Neural cell (in vitro differentiated cells): ENCODE data around the gene LPA. TPM values are rescaled to one million over a fixed set of nuclear protein-coding genes. Genes with fewer than 3 reads are reported as not detected.
"Not testable (repeated sequence)": the region's sequence is repeated elsewhere in the genome, so short reads cannot be mapped to it uniquely, and the experiment has no call there.

Source experiments
- H2AFZ ChIP-seq: fragments of 200-600, 300-800 bp; sonication (generic), shearing (Covaris generic); 2 replicates; pipeline ENCODE4 v1.6.0; 2014; ENCODE audit warnings: low read depth, mild to moderate bottlenecking, antibody characterized with exemption, low read length, moderate library complexity
- H3F3A ChIP-seq: fragments of 200-600 bp; shearing (Covaris generic); 2 replicates; pipeline ENCODE4 v1.6.1; 2016; ENCODE audit warnings: mild to moderate bottlenecking, moderate library complexity, mixed read lengths, antibody characterized with exemption, low read length; ENCODE audit not compliant: insufficient read depth, poor library complexity, severe bottlenecking
- H3K27ac ChIP-seq: fragments of 200-600, 300-800 bp; sonication (generic), shearing (Covaris generic); 2 replicates; pipeline ENCODE4 v1.5.1; 2014; ENCODE audit warnings: mild to moderate bottlenecking, low read length, moderate library complexity
- H3K27me3 ChIP-seq: fragments of 300-800, 200-600 bp; sonication (generic), shearing (Covaris generic); 2 replicates; pipeline ENCODE4 v1.6.0; 2014; ENCODE audit warnings: mild to moderate bottlenecking, low read depth, low read length, moderate library complexity; ENCODE audit not compliant: insufficient read depth
- H3K36me3 ChIP-seq: fragments of 300-800, 200-600 bp; sonication (generic), shearing (Covaris generic); 2 replicates; pipeline ENCODE4 v1.5.1; 2014; ENCODE audit warnings: mild to moderate bottlenecking, antibody characterized with exemption, low read length, moderate library complexity; ENCODE audit not compliant: insufficient read depth
- H3K4me2 ChIP-seq: fragments of 300-800, 200-600 bp; sonication (generic), shearing (Covaris generic); 2 replicates; pipeline ENCODE4 v1.6.0; 2014; ENCODE audit warnings: mild to moderate bottlenecking, low read length
- H3K4me3 ChIP-seq: fragments of 300-800, 200-600 bp; sonication (generic), shearing (Covaris generic); 2 replicates; pipeline ENCODE4 v1.5.1; 2014; ENCODE audit warnings: mild to moderate bottlenecking, low read length, moderate library complexity
- H3K79me2 ChIP-seq: fragments of 200-600 bp; shearing (Covaris generic); replicated peaks from 2 replicates; pipeline ENCODE4 v1.6.0; 2014; ENCODE audit warnings: mild to moderate bottlenecking, low read length, moderate library complexity; ENCODE audit not compliant: insufficient read depth
- H3K9ac ChIP-seq: fragments of 300-800, 200-600 bp; sonication (generic), shearing (Covaris generic); 2 replicates; pipeline ENCODE4 v1.6.1; 2016; ENCODE audit warnings: mild to moderate bottlenecking, low read length, mixed read lengths
- H3K9me2 ChIP-seq: fragments of 200-600 bp; shearing (Covaris generic); 2 replicates; pipeline ENCODE4 v1.6.1; 2016; ENCODE audit warnings: mild to moderate bottlenecking, low read length, mixed read lengths; ENCODE audit not compliant: insufficient read depth
- H3K9me3 ChIP-seq: fragments of 200-600, 300-800 bp; sonication (generic), shearing (Covaris generic); 2 replicates; pipeline ENCODE4 v1.6.1; 2016; ENCODE audit warnings: mild to moderate bottlenecking, mixed run types, low read length, moderate library complexity, mixed read lengths
- H4K20me1 ChIP-seq: fragments of 200-600 bp; shearing (Covaris generic); 2 replicates; pipeline ENCODE4 v1.6.1; 2016; ENCODE audit warnings: mild to moderate bottlenecking, mixed run types; ENCODE audit not compliant: insufficient read depth
- EP300 ChIP-seq: fragments of 450-650 bp; conservative IDR thresholded peaks from 2 replicates; pipeline ENCODE4 v1.6.1; 2014; ENCODE audit warnings: antibody characterized with exemption, mild to moderate bottlenecking, moderate library complexity; ENCODE audit not compliant: poor library complexity, severe bottlenecking
- EZH2 ChIP-seq: fragments of 200-600, 300-800 bp; shearing (Covaris generic), sonication (generic); IDR thresholded peaks from 2 replicates; pipeline ENCODE4 v1.6.1; 2014; ENCODE audit warnings: antibody characterized with exemption, low read length, borderline replicate concordance, mild to moderate bottlenecking; ENCODE audit not compliant: insufficient read depth, poor library complexity, severe bottlenecking
- MXI1 ChIP-seq: fragments of 450-650 bp; conservative IDR thresholded peaks from 2 replicates; pipeline ENCODE4 v1.6.1; 2014; ENCODE audit warnings: antibody characterized with exemption, mild to moderate bottlenecking; ENCODE audit not compliant: poor library complexity, severe bottlenecking
- POLR2AphosphoS5 ChIP-seq: IDR thresholded peaks from 2 replicates; pipeline ENCODE4 v1.6.1; 2012
- RAD21 ChIP-seq: fragments of 450-650 bp; conservative IDR thresholded peaks from 2 replicates; pipeline ENCODE4 v1.6.1; 2014; ENCODE audit warnings: antibody characterized with exemption, mild to moderate bottlenecking, moderate library complexity
- SMC3 ChIP-seq: fragments of 450-650 bp; conservative IDR thresholded peaks from 2 replicates; pipeline ENCODE4 v1.6.1; 2014; ENCODE audit warnings: antibody characterized with exemption, mild to moderate bottlenecking, moderate library complexity; ENCODE audit not compliant: poor library complexity
- TAF1 ChIP-seq: IDR thresholded peaks from 2 replicates; pipeline ENCODE4 v1.6.1; 2012; ENCODE audit warnings: low read depth
- polyA plus RNA-seq: library from polyadenylated mRNA; depleted of rRNA; stranded (reverse); fragments of >200 nt; gene quantifications from 2 replicates; pipeline ENCODE4 v1.2.3, GENCODE V29; 2014
- TF ChIP-seq, protein P1 (sequence below): IDR thresholded peaks from 2 replicates; pipeline ENCODE4 v1.6.1; 2012; ENCODE audit warnings: borderline replicate concordance
- TF ChIP-seq, protein P2 (sequence below): fragments of 450-650 bp; IDR thresholded peaks from 2 replicates; pipeline ENCODE4 v1.5.1; 2014; ENCODE audit warnings: antibody characterized with exemption, mild to moderate bottlenecking, moderate library complexity; ENCODE audit not compliant: poor library complexity, severe bottlenecking

The LPA gene
- polyA plus RNA-seq, 1 donor from 2014 or later, result not detected

DNA sequence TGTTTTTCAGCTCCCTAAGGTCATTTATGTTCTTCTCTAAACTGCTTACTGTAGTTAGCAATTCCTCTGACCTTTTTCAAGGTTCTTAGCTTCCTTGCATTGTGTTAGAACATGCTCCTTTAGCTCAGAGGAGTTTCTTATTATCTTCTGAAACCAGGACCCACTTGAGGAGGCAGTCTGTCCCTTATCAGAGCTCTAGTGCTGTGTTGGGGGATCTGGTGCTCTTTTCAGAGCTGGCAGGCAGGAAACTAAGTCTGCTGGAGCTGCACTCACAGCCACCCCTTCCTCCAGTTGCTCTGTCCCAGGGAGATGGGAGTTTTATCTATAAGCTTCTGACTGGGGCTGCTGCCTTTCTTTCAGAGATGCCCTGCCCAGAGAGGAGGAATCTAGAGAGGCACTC is 92.9 kb downstream of the LPA start:
- not testable (repeated sequence) for H3K36me3 ChIP-seq, H3K9ac ChIP-seq, H3K9me2 ChIP-seq, H3K27ac ChIP-seq, H3K9me3 ChIP-seq, H3K79me2 ChIP-seq, H3F3A ChIP-seq, H3K4me2 ChIP-seq, H4K20me1 ChIP-seq, H3K27me3 ChIP-seq, H3K4me3 ChIP-seq, H2AFZ ChIP-seq

DNA sequence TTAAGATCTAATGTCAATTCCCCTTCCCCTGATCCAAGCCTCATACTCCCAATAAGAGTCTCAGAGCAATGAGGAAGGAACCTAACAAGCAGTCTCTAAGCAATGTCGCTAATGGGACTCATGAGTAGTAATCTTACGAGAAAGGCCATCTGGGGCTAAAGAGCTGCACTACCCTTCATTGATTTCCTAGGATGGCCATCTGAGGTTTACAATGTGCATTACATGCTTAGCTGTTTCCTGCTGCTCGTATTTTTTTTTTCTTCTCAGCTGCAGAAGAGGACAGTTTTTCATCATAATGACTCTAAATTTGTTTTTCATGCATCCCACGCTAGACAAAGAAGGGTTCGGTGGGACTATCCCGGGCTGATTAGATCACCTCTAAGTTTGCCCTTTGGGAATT is 119.3 kb downstream of the LPA start:
- no peaks in the 10 kb centered on the region for H3F3A ChIP-seq
- H3K9me2 ChIP-seq, result no peaks in the 10 kb centered on the region
- no peaks in the 10 kb centered on the region for H3K79me2 ChIP-seq
- no peak overlapping the region for H3K4me3 ChIP-seq
- H3K27me3 ChIP-seq, result no peaks in the 10 kb centered on the region
- H3K9ac ChIP-seq, result no peak overlapping the region
- no peak overlapping the region for H3K4me2 ChIP-seq
- H3K27ac ChIP-seq, result no peak overlapping the region
- H3K9me3 ChIP-seq, result no peaks in the 10 kb centered on the region
- no peaks in the 10 kb centered on the region for H4K20me1 ChIP-seq
- no peaks in the 10 kb centered on the region for H3K36me3 ChIP-seq
- H2AFZ ChIP-seq, result no peak overlapping the region
- TF ChIP-seq EP300 (no peak), RAD21 (no peak), POLR2AphosphoS5 (no peak), MXI1 (no peak), TAF1 (no peak), EZH2 (no peak), SMC3 (no peak)
- TF ChIP-seq, protein P1, sequence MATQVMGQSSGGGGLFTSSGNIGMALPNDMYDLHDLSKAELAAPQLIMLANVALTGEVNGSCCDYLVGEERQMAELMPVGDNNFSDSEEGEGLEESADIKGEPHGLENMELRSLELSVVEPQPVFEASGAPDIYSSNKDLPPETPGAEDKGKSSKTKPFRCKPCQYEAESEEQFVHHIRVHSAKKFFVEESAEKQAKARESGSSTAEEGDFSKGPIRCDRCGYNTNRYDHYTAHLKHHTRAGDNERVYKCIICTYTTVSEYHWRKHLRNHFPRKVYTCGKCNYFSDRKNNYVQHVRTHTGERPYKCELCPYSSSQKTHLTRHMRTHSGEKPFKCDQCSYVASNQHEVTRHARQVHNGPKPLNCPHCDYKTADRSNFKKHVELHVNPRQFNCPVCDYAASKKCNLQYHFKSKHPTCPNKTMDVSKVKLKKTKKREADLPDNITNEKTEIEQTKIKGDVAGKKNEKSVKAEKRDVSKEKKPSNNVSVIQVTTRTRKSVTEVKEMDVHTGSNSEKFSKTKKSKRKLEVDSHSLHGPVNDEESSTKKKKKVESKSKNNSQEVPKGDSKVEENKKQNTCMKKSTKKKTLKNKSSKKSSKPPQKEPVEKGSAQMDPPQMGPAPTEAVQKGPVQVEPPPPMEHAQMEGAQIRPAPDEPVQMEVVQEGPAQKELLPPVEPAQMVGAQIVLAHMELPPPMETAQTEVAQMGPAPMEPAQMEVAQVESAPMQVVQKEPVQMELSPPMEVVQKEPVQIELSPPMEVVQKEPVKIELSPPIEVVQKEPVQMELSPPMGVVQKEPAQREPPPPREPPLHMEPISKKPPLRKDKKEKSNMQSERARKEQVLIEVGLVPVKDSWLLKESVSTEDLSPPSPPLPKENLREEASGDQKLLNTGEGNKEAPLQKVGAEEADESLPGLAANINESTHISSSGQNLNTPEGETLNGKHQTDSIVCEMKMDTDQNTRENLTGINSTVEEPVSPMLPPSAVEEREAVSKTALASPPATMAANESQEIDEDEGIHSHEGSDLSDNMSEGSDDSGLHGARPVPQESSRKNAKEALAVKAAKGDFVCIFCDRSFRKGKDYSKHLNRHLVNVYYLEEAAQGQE, result no peak
- TF ChIP-seq, protein P2, sequence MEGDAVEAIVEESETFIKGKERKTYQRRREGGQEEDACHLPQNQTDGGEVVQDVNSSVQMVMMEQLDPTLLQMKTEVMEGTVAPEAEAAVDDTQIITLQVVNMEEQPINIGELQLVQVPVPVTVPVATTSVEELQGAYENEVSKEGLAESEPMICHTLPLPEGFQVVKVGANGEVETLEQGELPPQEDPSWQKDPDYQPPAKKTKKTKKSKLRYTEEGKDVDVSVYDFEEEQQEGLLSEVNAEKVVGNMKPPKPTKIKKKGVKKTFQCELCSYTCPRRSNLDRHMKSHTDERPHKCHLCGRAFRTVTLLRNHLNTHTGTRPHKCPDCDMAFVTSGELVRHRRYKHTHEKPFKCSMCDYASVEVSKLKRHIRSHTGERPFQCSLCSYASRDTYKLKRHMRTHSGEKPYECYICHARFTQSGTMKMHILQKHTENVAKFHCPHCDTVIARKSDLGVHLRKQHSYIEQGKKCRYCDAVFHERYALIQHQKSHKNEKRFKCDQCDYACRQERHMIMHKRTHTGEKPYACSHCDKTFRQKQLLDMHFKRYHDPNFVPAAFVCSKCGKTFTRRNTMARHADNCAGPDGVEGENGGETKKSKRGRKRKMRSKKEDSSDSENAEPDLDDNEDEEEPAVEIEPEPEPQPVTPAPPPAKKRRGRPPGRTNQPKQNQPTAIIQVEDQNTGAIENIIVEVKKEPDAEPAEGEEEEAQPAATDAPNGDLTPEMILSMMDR, result no peak

DNA sequence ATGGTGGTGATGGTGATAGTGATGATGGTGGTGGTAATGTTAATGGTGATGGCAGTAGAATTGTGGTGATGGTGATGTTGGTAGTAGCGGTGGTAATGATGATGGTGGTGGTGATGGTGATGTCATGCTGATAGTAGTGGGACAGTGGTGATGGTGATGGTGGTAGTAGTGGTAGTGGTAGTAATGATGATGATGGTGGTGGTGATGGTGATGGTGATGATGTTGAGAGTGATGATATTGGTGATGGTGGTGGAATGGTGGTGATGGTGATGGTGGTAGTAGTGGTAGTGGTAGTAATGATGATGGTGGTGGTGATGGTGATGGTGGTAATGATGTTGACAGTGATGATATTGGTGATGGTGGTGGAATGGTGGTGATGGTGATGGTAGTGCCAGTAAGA is 128.8 kb downstream of the LPA start:
- no peaks in the 10 kb centered on the region for H3K9me3 ChIP-seq
- H3K27ac ChIP-seq, result no peak overlapping the region
- H3K79me2 ChIP-seq, result no peaks in the 10 kb centered on the region
- no peak overlapping the region for H3K4me3 ChIP-seq
- no peaks in the 10 kb centered on the region for H3K36me3 ChIP-seq
- no peak overlapping the region for H3K9ac ChIP-seq
- no peaks in the 10 kb centered on the region for H3F3A ChIP-seq
- H3K27me3 ChIP-seq, result no peaks in the 10 kb centered on the region
- TF ChIP-seq MXI1 (no peak), EZH2 (no peak), RAD21 (no peak), TAF1 (no peak), SMC3 (no peak), EP300 (no peak), POLR2AphosphoS5 (no peak)
- TF ChIP-seq, protein P1, result no peak
- TF ChIP-seq, protein P2, result no peak
- H4K20me1 ChIP-seq, result no peaks in the 10 kb centered on the region
- no peak overlapping the region for H3K4me2 ChIP-seq
- no peaks in the 10 kb centered on the region for H3K9me2 ChIP-seq
- no peak overlapping the region for H2AFZ ChIP-seq
